HuH-7.5 (cell line): Measurements from ENCODE around the gene TATDN2.
"Not testable (repeated sequence)": the region's sequence is repeated elsewhere in the genome, so short reads cannot be mapped to it uniquely, and the experiment has no call there.

ENCODE experiments used
- DNase-seq: peaks from one replicate; pipeline ENCODE4 v3.0.0; 2011; ENCODE audit warnings: low spot score

TATDN2 gene

GRCh38 chr3:10238345-10239183, 9.7 kb upstream of the TATDN2 start:
- no peak for DNase-seq

- DNase-seq = no peak
These were observed 7.5 kb upstream of the TATDN2 start for GRCh38 chr3:10240799-10241198.

- no peak for DNase-seq
These were observed 5.8 kb upstream of the TATDN2 start for GRCh38 chr3:10242182-10243065.

GRCh38 chr3:10244009-10244408, 4.2 kb upstream of the TATDN2 start:
- DNase-seq = no peak

DNA sequence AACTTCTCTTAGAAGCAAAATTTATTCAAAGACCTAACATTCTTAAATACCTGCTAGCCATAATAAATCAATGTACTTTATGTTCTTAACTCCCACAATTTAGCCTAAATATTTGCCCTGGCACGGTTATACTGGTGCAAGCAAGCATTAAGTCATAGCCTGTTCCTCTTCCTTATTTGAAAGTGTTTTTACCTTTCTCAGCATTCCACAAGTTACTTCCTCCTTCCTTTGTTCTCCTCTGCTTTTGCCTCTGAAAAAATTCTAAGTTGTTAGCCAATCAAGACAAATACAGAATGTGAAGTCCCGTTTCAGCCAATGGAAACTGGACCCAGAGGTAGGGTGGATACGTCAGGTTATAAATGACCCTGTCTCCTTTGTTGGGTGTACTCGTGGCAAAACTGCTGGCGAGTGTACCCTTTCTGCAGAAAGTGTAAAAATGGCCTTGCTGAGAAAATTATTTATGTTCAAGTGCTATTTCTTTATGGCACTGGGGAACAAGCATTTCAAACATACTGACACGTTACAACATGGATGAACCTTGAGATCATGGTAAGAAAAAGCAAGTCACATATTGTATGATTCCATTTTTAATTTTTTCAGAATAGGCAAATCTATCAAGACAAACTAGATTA, 3.1 kb upstream of the TATDN2 start:
- DNase-seq = no peak

GRCh38 chr3:10247679-10248183, 528 bp upstream of the TATDN2 start:
- no peak for DNase-seq

DNA sequence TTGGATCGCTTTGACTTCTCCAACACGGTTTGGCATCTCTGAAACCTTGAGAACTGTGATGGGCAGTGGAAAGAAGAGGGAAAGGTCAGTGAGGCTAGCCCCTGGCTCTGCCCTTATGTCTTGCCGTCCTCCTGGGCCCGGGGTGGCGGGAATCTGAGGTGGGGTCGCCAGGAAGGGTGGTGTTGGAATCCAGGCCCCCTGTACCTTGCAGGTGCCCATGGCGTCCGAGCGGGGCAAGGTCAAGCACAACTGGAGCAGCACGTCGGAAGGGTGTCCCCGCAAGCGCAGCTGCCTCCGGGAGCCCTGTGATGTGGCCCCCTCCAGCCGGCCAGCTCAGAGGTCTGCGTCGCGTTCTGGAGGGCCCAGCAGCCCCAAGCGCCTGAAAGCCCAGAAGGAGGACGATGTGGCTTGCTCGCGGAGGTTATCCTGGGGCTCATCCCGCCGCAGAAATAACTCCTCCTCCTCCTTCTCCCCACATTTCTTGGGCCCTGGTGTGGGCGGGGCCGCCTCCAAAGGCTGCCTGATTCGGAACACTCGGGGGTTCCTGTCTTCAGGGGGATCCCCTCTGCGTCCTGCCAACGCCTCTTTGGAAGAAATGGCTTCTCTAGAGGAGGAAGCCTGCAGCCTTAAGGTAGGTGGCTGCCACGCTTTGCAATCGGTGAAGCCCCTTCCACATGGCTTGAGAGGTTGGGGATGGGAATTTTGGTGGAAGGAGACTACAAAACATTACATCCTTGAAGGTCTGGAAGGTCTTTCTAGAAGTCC, 907 bp downstream of the TATDN2 start:
- DNase-seq = peak; percentile 70

DNA sequence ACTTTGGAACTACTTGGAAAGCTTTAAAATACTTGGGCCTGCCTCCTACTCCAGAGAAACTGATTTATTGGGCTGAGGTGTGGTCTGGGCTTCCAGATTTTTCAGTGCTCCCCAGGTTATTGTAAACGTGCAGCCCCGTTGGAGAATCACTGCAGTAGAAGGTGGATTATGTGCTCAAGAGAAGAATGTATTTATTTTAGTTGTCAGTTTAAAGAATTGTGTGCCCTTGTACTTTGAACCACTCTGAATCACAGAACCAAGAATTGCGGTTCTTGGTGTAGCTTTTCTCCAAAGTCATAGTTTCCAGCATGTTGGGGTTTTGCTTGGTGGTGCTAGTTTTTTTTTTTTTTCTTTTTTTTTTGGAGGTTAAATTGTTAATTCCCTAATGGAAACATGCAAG, 1.6 kb downstream of the TATDN2 start:
- no peak for DNase-seq

- no peak for DNase-seq
These were observed 2.7 kb downstream of the TATDN2 start for GRCh38 chr3:10251006-10251405.

GRCh38 chr3:10253731-10254130, 5.5 kb downstream of the TATDN2 start:
- no peak for DNase-seq

- no peak for DNase-seq
These were observed 7.6 kb downstream of the TATDN2 start for GRCh38 chr3:10255835-10256234.

GRCh38 chr3:10259036-10259435, 10.8 kb downstream of the TATDN2 start:
- DNase-seq = no peak

DNA sequence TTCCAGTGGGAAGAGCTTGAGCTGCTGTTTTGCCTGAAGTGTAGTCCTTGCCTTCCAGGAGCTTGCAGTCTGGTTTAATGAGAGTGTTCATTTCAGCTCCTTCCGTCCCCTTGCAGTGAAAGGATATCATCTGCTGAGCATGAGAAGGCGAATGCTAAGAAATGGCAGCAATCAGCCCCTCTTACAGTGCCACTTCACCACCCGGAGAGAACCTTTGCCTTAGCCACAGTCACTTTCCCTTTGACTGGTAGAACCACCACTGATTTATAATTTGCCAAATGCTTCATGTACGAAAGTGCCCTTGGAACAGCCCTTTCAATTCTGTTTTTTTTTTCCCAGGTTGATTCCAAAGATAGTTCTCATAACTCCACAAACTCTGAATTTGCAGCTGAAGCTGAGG, 11.5 kb downstream of the TATDN2 start:
- DNase-seq = no peak

DNA sequence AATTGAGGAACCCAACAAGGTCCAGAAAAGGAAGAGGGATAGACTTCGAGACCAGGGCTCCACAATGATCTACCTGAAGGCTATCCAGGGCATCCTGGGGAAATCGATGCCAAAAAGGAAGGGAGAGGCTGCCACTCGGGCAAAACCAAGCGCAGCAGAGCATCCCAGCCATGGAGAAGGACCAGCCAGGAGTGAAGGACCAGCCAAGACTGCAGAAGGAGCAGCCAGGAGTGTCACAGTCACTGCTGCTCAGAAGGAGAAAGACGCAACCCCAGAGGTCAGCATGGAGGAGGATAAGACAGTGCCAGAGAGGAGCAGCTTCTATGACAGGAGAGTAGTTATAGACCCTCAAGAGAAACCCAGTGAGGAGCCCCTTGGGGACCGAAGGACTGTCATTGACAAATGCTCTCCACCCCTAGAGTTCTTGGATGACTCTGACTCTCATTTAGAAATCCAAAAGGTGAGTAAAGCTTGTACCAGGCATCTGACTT, 12.0 kb downstream of the TATDN2 start:
- no peak for DNase-seq

GRCh38 chr3:10262027-10262426, 13.8 kb downstream of the TATDN2 start:
- DNase-seq = no peak

DNA sequence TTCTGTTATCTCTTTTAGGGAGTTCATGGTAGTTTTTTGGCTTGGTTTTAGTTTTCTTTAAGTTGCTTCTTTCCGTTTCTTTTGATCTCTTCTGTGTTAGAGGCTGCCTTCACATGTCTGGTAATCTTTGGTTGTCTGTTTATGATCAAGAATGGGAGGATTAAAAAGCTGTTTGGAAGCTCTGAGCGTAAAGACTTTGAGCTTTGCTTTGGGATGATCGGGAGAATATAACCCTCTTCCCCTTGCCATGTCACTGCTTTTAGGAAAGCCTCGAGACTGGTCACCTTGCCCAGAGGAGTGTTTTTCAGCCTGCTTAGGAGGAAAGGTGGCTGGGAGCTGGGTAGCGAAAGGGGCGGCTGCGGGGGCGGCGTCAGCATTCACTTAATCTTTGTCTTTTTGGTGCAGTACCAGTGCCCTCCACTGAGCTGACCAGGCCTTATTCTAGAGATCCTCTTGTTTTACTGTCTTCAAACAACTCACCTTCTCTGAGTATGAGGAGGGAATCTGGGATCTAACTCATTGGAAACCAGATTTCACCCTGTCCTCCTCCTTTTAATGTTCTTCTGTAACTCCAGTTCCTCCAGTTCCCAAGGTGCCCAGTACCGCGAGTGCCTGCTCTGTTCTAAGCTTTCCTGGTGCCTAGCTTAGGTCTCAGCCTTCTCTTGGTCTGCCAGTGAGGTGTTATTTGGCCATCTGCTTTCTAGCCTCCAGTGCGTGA, 15.5 kb downstream of the TATDN2 start:
- DNase-seq = peak; percentile 71

DNA sequence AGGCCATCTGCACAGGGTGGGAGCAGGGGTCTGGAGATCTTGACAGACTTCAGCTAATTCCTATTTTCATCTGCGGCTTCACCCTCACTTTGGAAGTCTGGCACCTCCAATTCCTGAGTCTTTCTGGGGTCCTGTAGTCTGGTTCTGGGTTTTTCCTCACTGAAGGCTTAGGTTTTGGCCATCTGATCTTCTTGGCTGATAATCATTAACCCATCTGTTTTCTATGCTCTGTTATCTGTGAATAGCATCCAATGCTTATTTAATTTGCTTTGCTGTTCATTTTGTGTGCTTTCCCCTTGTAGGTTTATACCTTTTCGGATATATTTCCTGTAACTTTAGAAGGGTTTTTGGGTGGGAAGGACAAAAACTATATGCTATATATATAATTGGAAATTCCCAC, 17.6 kb downstream of the TATDN2 start:
- DNase-seq = no peak

- not testable (repeated sequence) for DNase-seq
These were observed 18.7 kb downstream of the TATDN2 start for GRCh38 chr3:10266936-10267335.

- DNase-seq = no peak
These were observed 19.9 kb downstream of the TATDN2 start for GRCh38 chr3:10268116-10268515.

GRCh38 chr3:10268930-10269329, 20.7 kb downstream of the TATDN2 start:
- no peak for DNase-seq

DNA sequence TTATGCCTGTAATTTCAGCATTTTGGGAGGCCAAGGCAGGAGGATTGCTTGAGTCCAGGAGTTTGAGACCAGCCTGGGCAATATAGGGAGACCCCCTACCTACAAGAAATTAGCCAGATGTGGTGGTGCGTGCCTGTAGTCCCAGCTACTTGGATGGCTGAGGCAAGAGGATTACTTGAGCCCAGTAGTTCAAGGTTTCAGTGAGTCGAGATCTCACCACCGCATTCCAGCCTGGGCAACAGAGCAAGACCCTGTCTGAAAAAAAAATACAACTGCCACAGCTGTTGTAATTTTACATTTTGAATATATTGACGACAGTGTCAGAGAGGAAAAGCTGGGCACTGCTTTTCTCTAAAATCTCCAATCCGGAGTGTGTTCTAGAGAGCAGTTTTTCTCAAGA, 21.2 kb downstream of the TATDN2 start:
- no peak for DNase-seq
